ENCODE data around the gene ATG13. TPM values are rescaled to one million over a fixed set of nuclear protein-coding genes. Genes with fewer than 3 reads are reported as not detected.

ATG13 gene
- total and polyA plus RNA-seq, 2 of the 8 experiments (the other 6 are each of a cell fraction or from before 2014, with no cell fraction given): 65.0 to 77.4 TPM

- Histone ChIP-seq H2BK120ac (replicated peaks; ENCODE audit: low read depth, low read length) (no peak overlapping the region), H3K4me2 (ENCODE audit: insufficient read depth in 1 of 2, low read depth in 2 of 2, low read length in 2 of 2) (no peak overlapping the region), H3K18ac (ENCODE audit: extremely low read depth, low read length) (no peak overlapping the region), H3K9me3 (ENCODE audit: insufficient read depth in 2 of 2, low read depth in 1 of 2, low read length in 1 of 2) (no peaks in the 10 kb centered on the region), H2BK15ac (ENCODE audit: low read length) (no peak overlapping the region), H2BK20ac (ENCODE audit: low read length) (no peak overlapping the region), H3K56ac (replicated peaks; ENCODE audit: insufficient read length, low read depth, low read length) (no peak overlapping the region), H2AFZ (ENCODE audit: low read length) (no peak overlapping the region), H3K36me3 (ENCODE audit: control insufficient read depth in 2 of 4, insufficient read depth in 4 of 4, low read length in 3 of 4) (peaks cover under 1 to 14% (median 6%) of the 10 kb centered on the region in 4 experiments; a peak in 4 of 8 replicates), H2BK12ac (ENCODE audit: low read depth, low read length) (no peak overlapping the region), H3K23ac (ENCODE audit: insufficient read length) (no peak overlapping the region), H3K27me3 (replicated peaks in 1 of 4; ENCODE audit: control insufficient read depth in 3 of 4, extremely low read depth in 1 of 4, insufficient read depth in 3 of 4, low read length in 3 of 4) (no peaks in the 10 kb centered on the region), H4K91ac (replicated peaks; ENCODE audit: insufficient read length, low read length) (no peak overlapping the region), H4K20me1 (replicated peaks in 1 of 2; ENCODE audit: control insufficient read depth in 1 of 2, insufficient read depth in 2 of 2, low read length in 2 of 2) (peaks cover 0 to 2% of the 10 kb centered on the region in 2 experiments), H3K79me1 (ENCODE audit: low read depth, low read length) (no peaks in the 10 kb centered on the region), H2AK5ac (ENCODE audit: low read depth, low read length) (no peak overlapping the region), H4K8ac (ENCODE audit: extremely low read depth, insufficient read depth, low read length) (no peak overlapping the region), H3K23me2 (ENCODE audit: low read depth, low read length) (no peaks in the 10 kb centered on the region), H3K4me1 (replicated peaks in 1 of 4; ENCODE audit: control insufficient read depth in 3 of 4, insufficient read depth in 4 of 4, low read length in 3 of 4) (no peaks in the 10 kb centered on the region), H4K5ac (ENCODE audit: insufficient read length, low read depth, low read length) (no peak overlapping the region), H3K9ac (replicated peaks in 1 of 4; ENCODE audit: extremely low read depth in 1 of 4, low read depth in 3 of 4, low read length in 3 of 4) (no peak overlapping the region), H3K14ac (ENCODE audit: insufficient read length) (no peak overlapping the region), H3K4me3 (ENCODE audit: extremely low read depth in 1 of 4, insufficient read depth in 2 of 4, low read depth in 3 of 4, low read length in 4 of 4) (no peak overlapping the region), H3K4ac (replicated peaks; ENCODE audit: insufficient read length, low read depth, low read length) (no peak overlapping the region), H3K27ac (ENCODE audit: low read depth, low read length) (no peak overlapping the region), H3K79me2 (ENCODE audit: control insufficient read depth in 1 of 2, insufficient read depth in 2 of 2, low read length in 2 of 2) (no peaks in the 10 kb centered on the region), H2BK5ac (ENCODE audit: low read depth, low read length) (no peak overlapping the region)
- CTCF ChIA-PET (ENCODE audit: partially characterized antibody): interaction anchor here (0.9 kb wide), 1 partner anchor 20 kb away, joined by 4 read pairs; no protein-coding TSS in a partner anchor
- DNase-seq (ENCODE audit: low read depth in 1 of 2, low spot score in 2 of 2): no peak
- FAIRE-seq: no peak
- POLR2A ChIA-PET (ENCODE audit: partially characterized antibody): interaction anchor here (1.3 kb wide), 1 partner anchor 216 kb away, joined by 4 read pairs; no protein-coding TSS in a partner anchor
- WGBS, 2 experiments (ENCODE audit: extremely low coverage in 1 of 2, insufficient coverage in 1 of 2, insufficient read length in 1 of 2, insufficient replicate concordance in 2 of 2, low coverage in 1 of 2, low lambda C conversion rate in 2 of 2, missing lambda C conversion rate in 1 of 2): 100% methylated on average over 1 of the region's 1 CpG; no CpG with 5 or more reads in 1 of the 2 experiments
- TF ChIP-seq KDM4A (IDR thresholded peaks at IDR 0.05; ENCODE audit: low read depth, low read length, severe bottlenecking): no peak
- TF ChIP-seq FOSL1 (IDR thresholded peaks at IDR 0.05; ENCODE audit: insufficient read depth, low read depth, low read length): no peak
- no peak for TF ChIP-seq KDM5A (IDR thresholded peaks at IDR 0.05; ENCODE audit: low read length)
- TF ChIP-seq RBBP5 (IDR thresholded peaks at IDR 0.05; ENCODE audit: borderline replicate concordance, low read depth, low read length): no peak
- TF ChIP-seq YY1 (IDR thresholded peaks at IDR 0.05; ENCODE audit: low read depth, low read length): no peak
- no peak for TF ChIP-seq TAF1 (IDR thresholded peaks at IDR 0.05; ENCODE audit: low read depth, low read length)
- TF ChIP-seq RFX5 (IDR thresholded peaks at IDR 0.05; ENCODE audit: borderline replicate concordance, low read depth, low read length): no peak
- no peak for TF ChIP-seq EGR1 (IDR thresholded peaks at IDR 0.05; ENCODE audit: borderline replicate concordance, low read depth, low read length)
- no peak for TF ChIP-seq CBX8 (IDR thresholded peaks at IDR 0.05; ENCODE audit: borderline replicate concordance, low read depth, low read length)
- TF ChIP-seq SUZ12 (IDR thresholded peaks at IDR 0.05; ENCODE audit: low read length): no peak
- TF ChIP-seq PHF8 (conservative IDR thresholded peaks at IDR 0.05; ENCODE audit: low read depth, low read length): no peak
- TF ChIP-seq, protein P1, sequence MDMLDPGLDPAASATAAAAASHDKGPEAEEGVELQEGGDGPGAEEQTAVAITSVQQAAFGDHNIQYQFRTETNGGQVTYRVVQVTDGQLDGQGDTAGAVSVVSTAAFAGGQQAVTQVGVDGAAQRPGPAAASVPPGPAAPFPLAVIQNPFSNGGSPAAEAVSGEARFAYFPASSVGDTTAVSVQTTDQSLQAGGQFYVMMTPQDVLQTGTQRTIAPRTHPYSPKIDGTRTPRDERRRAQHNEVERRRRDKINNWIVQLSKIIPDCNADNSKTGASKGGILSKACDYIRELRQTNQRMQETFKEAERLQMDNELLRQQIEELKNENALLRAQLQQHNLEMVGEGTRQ (IDR thresholded peaks at IDR 0.05; ENCODE audit: low read length): no peak
- TF ChIP-seq, protein P2, sequence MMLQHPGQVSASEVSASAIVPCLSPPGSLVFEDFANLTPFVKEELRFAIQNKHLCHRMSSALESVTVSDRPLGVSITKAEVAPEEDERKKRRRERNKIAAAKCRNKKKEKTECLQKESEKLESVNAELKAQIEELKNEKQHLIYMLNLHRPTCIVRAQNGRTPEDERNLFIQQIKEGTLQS (IDR thresholded peaks at IDR 0.05; ENCODE audit: insufficient read depth, low read depth, low read length): no peak
Measured at GRCh38 chr11:46690702-46691101, 73.3 kb downstream of the ATG13 start.

Measured in H1 (cell line).